HG02870 (cell line): ENCODE data around the gene ADAM19.
A peak's percentile ranks its signal among the peaks of the same experiment; 100 is the strongest.

ENCODE experiments used
- ATAC-seq: cut with Tn5 transposase; IDR thresholded peaks from one replicate; pipeline ENCODE4 v1.9.1; 2021; ENCODE audit warnings: mild to moderate bottlenecking, moderate library complexity; ENCODE audit not compliant: unreplicated experiment

Gene ADAM19

DNA sequence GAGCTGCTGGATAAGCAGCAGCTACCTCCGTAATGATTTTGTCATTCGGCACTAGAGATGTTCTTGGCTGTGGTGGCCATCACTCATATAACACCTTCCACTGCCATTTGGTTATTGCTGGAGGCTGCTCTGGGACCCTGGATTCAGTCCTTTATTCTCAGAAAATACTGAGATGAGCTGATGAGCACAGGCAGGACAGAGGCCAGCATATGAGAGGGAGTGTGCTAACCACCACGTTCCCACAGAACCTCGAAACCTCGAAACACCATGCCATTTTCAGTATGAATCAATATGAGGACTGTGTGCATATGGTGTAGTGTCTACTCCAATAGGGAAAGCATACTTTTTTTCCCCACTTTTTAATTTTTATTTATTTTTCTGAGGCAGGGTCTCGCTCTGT is 56.6 kb downstream of the ADAM19 start:
- peak; percentile 70 for ATAC-seq

GRCh38 chr5:157516626-157517325 is 58.8 kb downstream of the ADAM19 start:
- no peak for ATAC-seq

DNA sequence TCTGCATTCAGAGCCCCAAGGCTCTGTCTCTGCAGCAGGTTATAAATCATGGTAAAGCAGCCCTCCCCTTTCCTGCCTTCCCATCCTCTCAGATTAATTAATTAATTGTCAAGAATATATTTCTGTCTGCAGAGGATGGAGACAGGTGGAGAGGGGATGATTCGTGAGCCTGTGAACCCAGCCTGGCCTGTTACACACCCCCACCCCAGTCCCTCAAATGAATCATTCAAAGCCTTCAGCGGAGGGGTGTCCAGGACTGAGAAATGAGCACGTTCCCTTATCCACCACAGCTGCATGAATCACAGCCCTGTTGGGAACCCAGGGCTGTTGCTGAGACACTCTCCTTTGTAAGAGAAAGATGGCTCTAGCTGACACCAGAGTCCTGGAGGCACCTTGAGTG is 59.6 kb downstream of the ADAM19 start:
- ATAC-seq, result no peak

GRCh38 chr5:157514974-157515373 is 60.6 kb downstream of the ADAM19 start:
- no peak for ATAC-seq

- ATAC-seq, result no peak
These were observed 62.4 kb downstream of the ADAM19 start for GRCh38 chr5:157513182-157513581.

GRCh38 chr5:157511651-157512644 is 63.6 kb downstream of the ADAM19 start:
- no peak for ATAC-seq

- no peak for ATAC-seq
These were observed 64.9 kb downstream of the ADAM19 start for GRCh38 chr5:157510682-157511081.

DNA sequence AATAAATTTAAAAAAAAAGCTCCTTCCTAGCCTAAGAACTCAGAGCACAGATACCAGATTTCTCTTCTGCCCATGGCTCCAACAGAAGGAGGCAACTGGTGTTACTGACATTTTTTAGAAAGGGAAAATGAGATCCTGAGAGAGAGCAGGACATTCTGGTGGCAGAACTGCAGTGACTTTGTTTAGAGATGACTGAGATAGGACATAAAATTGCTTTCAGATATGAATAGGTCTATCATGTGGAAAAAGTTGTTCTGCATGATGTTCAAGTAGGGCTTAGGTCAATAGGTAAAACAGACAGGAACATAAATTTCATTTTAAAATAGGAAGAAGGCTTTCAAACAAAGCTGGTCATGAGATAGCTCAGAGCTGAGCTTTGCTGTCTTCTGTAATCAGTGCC is 66.0 kb downstream of the ADAM19 start:
- ATAC-seq, result no peak

- ATAC-seq, result no peak
These were observed 66.5 kb downstream of the ADAM19 start for GRCh38 chr5:157509093-157509492.

- no peak for ATAC-seq
These were observed 68.4 kb downstream of the ADAM19 start for GRCh38 chr5:157506981-157507780.

DNA sequence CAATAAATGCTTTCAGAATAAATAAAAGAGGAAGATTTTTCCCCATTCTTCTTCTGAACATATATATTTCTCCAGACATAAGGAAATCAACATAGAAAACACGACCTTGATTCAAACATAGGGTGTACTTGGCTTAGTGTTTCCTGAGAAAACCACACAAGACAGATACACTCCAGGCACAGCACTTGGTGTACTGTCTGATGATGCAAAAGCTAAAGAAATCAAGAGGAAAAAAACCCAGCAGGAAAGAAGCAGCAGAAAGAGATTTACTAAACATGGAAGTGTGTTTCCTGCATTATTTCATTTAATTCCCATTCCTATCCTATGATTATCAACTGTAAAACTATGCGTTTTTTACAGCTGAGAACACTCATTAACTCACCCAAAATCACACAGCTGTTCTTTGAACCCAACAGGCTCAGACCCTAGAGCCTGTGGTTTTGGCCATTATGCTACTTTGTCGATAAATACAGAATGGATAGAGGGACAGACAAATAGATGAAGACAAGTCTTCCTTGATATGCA is 69.4 kb downstream of the ADAM19 start:
- ATAC-seq, result no peak

DNA sequence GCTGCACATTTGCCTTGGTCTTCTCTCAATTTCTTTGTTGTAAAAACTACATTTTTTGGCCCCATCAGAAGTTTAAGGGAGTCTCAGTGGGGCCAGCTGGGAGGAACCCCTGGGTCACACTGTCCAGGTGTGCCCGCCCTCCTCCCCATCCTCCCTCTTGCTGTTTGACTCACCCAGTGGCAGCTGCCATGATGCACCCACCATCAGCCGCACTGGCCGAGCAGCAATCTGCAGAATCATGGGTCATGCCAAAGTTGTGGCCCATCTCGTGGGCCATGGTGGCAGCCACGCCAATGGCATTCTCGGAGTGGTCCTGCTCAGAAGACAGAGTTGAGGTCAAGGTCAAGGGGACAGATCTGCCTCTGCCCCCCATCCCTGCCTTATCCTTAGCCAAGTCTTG is 70.1 kb downstream of the ADAM19 start:
- no peak for ATAC-seq

DNA sequence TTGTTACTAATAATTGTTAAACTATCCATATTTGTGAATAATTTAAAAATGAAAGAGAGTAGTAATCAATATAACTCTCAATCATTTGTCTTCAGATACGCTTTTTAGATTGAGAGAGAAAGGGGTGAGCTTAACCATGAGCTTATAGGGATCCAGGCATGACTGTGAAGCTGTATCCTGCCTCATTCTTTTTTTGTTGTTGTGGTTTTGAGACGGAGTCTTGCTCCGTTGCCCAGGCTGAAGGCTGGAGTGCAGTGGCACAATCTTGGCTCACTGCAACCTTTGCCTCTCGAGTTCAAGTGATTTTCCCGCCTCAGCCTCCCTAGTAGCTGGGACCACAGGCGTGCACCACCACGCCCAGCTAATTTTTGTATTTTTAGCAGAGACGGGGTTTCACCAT is 71.5 kb downstream of the ADAM19 start:
- no peak for ATAC-seq

- ATAC-seq, result peak; percentile 65
These were observed 73.4 kb downstream of the ADAM19 start for GRCh38 chr5:157502143-157502647.

- no peak for ATAC-seq
These were observed 77.5 kb downstream of the ADAM19 start for GRCh38 chr5:157497875-157498611.

- no peak for ATAC-seq
These were observed 78.7 kb downstream of the ADAM19 start for GRCh38 chr5:157496864-157497263.

DNA sequence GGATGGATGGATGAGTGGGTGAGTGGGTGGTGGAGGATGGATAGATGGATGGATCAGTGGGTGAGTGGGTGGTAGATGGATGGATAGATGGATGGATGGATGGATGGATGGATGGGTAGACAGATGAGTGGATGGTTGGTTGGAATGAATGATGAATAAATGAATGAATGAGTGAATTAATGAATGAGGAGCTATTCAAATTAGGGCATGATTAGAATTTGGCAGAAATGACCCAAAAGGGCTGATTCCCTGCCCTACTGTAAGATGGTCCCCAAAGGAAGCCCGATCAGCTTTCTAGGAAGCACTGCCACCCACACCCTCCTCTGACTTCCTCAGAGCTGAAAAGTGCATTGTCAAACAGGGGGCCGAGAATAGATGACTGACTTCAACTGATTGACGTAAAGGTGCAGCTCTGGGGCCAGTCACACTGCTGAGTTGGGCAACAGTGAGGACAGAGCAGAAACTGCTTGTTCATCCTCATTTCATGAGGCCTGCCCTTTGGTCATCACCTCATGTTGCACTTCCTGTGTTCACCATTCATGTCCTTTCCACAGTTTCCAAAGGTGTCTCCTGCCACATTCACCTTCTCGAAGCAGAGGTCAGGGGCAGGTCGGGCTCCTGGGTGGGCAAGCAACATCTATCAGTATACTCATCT is 81.3 kb downstream of the ADAM19 start:
- no peak for ATAC-seq

DNA sequence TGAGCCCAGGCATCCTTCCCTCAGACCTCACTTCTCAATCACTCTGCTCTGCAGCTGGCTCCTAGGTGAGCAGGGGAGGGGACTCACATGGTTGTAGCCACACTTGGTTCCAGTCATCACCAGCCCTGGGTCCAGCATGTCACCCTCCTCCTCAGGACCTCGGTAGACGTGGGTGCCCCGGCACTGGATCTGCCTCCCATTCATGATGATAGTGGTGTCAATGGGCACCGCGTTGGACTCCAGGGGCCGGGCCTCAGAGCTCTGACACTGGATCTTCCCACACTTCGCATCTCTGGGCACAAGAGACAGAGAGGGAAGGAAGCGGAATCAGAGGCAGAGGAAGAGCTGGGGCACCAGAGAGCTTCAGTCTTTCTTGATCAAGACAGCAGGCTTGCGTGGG is 82.7 kb downstream of the ADAM19 start:
- no peak for ATAC-seq

- no peak for ATAC-seq
These were observed 84.0 kb downstream of the ADAM19 start for GRCh38 chr5:157491471-157491995.
